GM19351 (cell line): ENCODE measurements around the gene NCAPD2.
A peak's percentile ranks its signal among the peaks of the same experiment; 100 is the strongest.
"Not testable (repeated sequence)": the region's sequence is repeated elsewhere in the genome, so short reads cannot be mapped to it uniquely, and the experiment has no call there.

ENCODE experiments used
- ATAC-seq: cut with Tn5 transposase; IDR thresholded peaks from one replicate; pipeline ENCODE4 v1.9.1; 2021; ENCODE audit warnings: mild to moderate bottlenecking, moderate library complexity; ENCODE audit not compliant: unreplicated experiment

The NCAPD2 gene

DNA sequence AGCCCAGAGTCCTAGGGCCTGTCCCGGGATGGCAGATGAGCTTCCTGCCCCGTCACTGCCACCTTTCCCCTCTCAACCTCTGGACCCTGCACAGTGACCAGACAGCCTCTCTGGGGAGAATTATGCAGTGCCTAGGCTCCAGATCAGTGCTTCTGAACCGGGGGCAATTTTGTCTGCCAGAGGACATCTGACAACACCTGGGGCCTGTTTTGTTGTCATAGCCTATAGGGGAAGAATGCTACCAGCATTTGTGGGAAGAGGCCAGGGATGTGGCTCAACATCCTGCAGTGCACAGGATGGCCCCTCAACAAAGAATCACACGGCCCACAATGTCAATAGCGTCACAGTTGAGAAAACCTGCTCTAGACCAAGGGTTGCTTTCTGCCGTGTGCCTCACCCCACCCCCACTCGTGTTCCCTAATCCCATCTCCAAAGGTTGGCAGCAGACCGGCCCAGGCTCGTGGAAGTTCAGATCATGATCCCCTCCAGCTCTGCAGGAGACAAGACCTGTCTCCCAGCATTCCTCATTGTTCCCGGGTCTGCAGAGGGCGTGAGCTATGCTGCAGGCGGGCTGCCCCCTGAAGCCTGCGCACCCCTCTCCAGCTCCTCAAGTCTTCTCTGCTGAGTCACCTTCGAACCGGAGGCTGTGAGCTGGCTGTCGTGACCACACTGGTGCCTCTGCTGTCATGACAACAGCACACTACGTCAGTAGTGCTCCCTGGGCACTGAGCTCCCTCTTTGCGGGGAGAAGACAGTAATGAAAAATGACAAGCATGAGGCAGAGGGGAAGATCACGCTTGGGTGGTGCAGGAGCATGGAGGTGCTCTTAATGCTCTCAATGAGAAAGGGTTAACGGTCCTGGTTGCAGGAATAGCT, 38.4 kb downstream of the NCAPD2 start:
- ATAC-seq, result peak; percentile 41

DNA sequence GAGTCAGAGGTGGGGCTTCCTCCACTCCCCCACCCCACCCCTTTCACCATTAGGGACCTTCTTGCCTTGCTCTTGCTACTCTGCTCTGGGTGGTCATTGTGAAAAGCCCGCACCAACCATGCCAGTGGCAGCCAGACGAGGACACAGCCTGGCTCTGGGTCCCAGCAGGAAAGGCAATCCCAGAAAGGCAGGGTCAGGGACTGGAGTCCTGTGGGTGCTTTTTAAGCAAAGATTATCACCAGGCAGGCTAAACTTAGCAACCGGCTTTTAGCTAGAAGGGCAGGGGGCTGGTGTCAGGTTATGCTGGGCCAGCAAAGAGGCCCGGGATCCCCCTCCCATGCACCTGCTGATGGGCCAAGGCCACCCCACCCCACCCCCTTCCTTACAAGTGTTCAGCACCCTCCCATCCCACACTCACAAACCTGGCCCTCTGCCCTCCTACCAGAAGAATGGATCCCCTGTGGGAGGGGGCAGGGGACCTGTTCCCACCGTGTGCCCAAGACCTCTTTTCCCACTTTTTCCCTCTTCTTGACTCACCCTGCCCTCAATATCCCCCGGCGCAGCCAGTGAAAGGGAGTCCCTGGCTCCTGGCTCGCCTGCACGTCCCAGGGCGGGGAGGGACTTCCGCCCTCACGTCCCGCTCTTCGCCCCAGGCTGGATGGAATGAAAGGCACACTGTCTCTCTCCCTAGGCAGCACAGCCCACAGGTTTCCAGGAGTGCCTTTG, 39.2 kb downstream of the NCAPD2 start:
- ATAC-seq, result peak; percentile 21

DNA sequence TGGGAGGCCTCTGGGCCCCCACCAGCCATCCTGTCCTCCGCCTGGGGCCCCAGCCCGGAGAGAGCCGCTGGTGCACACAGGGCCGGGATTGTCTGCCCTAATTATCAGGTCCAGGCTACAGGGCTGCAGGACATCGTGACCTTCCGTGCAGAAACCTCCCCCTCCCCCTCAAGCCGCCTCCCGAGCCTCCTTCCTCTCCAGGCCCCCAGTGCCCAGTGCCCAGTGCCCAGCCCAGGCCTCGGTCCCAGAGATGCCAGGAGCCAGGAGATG, 39.7 kb downstream of the NCAPD2 start:
- peak; percentile 12 for ATAC-seq

DNA sequence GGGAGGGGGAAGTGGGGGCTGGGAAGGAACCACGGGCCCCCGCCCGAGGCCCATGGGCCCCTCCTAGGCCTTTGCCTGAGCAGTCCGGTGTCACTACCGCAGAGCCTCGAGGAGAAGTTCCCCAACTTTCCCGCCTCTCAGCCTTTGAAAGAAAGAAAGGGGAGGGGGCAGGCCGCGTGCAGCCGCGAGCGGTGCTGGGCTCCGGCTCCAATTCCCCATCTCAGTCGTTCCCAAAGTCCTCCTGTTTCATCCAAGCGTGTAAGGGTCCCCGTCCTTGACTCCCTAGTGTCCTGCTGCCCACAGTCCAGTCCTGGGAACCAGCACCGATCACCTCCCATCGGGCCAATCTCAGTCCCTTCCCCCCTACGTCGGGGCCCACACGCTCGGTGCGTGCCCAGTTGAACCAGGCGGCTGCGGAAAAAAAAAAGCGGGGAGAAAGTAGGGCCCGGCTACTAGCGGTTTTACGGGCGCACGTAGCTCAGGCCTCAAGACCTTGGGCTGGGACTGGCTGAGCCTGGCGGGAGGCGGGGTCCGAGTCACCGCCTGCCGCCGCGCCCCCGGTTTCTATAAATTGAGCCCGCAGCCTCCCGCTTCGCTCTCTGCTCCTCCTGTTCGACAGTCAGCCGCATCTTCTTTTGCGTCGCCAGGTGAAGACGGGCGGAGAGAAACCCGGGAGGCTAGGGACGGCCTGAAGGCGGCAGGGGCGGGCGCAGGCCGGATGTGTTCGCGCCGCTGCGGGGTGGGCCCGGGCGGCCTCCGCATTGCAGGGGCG, 40.2 kb downstream of the NCAPD2 start, which contains the start of gene GAPDH:
TSS of gene GAPDH (plus strand) at position 595 of the 772 bp plus-strand sequence. CDS start 316 bp downstream, outside the sequence.
- peak; percentile 60 for ATAC-seq

DNA sequence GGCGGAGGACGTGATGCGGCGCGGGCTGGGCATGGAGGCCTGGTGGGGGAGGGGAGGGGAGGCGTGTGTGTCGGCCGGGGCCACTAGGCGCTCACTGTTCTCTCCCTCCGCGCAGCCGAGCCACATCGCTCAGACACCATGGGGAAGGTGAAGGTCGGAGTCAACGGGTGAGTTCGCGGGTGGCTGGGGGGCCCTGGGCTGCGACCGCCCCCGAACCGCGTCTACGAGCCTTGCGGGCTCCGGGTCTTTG, 40.7 kb downstream of the NCAPD2 start:
- no peak for ATAC-seq

DNA sequence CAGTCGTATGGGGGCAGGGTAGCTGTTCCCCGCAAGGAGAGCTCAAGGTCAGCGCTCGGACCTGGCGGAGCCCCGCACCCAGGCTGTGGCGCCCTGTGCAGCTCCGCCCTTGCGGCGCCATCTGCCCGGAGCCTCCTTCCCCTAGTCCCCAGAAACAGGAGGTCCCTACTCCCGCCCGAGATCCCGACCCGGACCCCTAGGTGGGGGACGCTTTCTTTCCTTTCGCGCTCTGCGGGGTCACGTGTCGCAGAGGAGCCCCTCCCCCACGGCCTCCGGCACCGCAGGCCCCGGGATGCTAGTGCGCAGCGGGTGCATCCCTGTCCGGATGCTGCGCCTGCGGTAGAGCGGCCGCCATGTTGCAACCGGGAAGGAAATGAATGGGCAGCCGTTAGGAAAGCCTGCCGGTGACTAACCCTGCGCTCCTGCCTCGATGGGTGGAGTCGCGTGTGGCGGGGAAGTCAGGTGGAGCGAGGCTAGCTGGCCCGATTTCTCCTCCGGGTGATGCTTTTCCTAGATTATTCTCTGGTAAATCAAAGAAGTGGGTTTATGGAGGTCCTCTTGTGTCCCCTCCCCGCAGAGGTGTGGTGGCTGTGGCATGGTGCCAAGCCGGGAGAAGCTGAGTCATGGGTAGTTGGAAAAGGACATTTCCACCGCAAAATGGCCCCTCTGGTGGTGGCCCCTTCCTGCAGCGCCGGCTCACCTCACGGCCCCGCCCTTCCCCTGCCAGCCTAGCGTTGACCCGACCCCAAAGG, 41.2 kb downstream of the NCAPD2 start:
- no peak for ATAC-seq

DNA sequence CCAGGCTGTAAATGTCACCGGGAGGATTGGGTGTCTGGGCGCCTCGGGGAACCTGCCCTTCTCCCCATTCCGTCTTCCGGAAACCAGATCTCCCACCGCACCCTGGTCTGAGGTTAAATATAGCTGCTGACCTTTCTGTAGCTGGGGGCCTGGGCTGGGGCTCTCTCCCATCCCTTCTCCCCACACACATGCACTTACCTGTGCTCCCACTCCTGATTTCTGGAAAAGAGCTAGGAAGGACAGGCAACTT, 41.7 kb downstream of the NCAPD2 start:
- ATAC-seq, result no peak

DNA sequence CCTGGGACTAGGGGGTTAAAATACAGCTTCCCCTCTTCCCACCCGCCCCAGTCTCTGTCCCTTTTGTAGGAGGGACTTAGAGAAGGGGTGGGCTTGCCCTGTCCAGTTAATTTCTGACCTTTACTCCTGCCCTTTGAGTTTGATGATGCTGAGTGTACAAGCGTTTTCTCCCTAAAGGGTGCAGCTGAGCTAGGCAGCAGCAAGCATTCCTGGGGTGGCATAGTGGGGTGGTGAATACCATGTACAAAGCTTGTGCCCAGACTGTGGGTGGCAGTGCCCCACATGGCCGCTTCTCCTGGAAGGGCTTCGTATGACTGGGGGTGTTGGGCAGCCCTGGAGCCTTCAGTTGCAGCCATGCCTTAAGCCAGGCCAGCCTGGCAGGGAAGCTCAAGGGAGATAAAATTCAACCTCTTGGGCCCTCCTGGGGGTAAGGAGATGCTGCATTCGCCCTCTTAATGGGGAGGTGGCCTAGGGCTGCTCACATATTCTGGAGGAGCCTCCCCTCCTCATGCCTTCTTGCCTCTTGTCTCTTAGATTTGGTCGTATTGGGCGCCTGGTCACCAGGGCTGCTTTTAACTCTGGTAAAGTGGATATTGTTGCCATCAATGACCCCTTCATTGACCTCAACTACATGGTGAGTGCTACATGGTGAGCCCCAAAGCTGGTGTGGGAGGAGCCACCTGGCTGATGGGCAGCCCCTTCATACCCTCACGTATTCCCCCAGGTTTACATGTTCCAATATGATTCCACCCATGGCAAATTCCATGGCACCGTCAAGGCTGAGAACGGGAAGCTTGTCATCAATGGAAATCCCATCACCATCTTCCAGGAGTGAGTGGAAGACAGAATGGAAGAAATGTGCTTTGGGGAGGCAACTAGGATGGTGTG, 42.3 kb downstream of the NCAPD2 start:
- ATAC-seq, result no peak

DNA sequence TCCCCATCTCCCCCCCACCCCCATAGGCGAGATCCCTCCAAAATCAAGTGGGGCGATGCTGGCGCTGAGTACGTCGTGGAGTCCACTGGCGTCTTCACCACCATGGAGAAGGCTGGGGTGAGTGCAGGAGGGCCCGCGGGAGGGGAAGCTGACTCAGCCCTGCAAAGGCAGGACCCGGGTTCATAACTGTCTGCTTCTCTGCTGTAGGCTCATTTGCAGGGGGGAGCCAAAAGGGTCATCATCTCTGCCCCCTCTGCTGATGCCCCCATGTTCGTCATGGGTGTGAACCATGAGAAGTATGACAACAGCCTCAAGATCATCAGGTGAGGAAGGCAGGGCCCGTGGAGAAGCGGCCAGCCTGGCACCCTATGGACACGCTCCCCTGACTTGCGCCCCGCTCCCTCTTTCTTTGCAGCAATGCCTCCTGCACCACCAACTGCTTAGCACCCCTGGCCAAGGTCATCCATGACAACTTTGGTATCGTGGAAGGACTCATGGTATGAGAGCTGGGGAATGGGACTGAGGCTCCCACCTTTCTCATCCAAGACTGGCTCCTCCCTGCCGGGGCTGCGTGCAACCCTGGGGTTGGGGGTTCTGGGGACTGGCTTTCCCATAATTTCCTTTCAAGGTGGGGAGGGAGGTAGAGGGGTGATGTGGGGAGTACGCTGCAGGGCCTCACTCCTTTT, 43.1 kb downstream of the NCAPD2 start:
- ATAC-seq, result no peak

DNA sequence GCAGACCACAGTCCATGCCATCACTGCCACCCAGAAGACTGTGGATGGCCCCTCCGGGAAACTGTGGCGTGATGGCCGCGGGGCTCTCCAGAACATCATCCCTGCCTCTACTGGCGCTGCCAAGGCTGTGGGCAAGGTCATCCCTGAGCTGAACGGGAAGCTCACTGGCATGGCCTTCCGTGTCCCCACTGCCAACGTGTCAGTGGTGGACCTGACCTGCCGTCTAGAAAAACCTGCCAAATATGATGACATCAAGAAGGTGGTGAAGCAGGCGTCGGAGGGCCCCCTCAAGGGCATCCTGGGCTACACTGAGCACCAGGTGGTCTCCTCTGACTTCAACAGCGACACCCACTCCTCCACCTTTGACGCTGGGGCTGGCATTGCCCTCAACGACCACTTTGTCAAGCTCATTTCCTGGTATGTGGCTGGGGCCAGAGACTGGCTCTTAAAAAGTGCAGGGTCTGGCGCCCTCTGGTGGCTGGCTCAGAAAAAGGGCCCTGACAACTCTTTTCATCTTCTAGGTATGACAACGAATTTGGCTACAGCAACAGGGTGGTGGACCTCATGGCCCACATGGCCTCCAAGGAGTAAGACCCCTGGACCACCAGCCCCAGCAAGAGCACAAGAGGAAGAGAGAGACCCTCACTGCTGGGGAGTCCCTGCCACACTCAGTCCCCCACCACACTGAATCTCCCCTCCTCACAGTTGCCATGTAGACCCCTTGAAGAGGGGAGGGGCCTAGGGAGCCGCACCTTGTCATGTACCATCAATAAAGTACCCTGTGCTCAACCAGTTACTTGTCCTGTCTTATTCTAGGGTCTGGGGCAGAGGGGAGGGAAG, 43.9 kb downstream of the NCAPD2 start:
- not testable (repeated sequence) for ATAC-seq

DNA sequence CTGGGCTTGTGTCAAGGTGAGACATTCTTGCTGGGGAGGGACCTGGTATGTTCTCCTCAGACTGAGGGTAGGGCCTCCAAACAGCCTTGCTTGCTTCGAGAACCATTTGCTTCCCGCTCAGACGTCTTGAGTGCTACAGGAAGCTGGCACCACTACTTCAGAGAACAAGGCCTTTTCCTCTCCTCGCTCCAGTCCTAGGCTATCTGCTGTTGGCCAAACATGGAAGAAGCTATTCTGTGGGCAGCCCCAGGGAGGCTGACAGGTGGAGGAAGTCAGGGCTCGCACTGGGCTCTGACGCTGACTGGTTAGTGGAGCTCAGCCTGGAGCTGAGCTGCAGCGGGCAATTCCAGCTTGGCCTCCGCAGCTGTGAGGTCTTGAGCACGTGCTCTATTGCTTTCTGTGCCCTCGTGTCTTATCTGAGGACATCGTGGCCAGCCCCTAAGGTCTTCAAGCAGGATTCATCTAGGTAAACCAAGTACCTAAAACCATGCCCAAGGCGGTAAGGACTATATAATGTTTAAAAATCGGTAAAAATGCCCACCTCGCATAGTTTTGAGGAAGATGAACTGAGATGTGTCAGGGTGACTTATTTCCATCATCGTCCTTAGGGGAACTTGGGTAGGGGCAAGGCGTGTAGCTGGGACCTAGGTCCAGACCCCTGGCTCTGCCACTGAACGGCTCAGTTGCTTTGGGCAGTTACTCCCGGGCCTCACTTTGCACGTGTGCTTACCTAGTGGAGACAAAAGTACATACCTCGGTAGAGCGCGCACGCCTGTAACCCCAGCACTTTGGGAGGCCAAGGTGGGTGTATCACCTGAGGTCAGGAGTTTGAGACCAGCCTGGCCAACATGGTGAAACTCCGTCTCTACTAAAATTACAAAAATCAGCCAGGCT, 44.8 kb downstream of the NCAPD2 start:
- no peak for ATAC-seq

DNA sequence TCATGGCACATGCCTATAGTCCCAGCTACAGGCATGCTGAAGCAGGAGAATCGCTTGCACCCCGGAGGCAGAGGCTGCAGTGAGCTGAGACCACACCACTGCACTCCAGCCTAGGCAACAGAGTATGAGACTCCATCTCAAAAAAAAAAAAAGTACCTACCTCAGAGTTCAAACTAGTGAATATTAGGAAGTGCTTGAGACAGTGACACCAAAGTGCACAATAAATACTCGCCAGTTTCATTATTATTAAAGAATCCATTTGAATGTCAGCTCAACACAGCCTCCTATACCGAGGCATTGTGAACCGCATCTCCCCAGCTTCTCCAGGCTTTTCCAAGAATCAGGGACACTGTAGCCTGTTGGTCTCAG, 45.4 kb downstream of the NCAPD2 start:
- no peak for ATAC-seq

DNA sequence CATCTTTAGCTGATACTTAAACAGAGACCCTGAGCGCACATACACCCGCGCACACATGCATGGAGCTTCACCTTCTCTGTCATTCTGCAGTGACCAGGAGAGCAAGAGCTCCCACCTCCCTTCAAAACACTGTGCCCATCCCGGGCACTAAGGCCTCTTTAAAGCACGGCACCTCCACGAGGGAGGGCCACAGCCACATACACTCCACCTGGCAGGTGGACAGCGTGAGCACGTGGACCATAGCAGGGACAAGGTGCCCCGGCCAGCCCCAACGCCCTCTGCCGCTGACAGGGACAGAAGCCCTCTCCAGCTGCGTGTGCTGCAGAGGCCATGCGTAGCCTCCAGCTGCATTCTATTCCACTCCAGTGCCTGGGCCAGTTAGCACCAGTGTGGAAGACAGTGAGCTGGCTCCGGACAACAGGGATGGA, 45.8 kb downstream of the NCAPD2 start:
- no peak for ATAC-seq

DNA sequence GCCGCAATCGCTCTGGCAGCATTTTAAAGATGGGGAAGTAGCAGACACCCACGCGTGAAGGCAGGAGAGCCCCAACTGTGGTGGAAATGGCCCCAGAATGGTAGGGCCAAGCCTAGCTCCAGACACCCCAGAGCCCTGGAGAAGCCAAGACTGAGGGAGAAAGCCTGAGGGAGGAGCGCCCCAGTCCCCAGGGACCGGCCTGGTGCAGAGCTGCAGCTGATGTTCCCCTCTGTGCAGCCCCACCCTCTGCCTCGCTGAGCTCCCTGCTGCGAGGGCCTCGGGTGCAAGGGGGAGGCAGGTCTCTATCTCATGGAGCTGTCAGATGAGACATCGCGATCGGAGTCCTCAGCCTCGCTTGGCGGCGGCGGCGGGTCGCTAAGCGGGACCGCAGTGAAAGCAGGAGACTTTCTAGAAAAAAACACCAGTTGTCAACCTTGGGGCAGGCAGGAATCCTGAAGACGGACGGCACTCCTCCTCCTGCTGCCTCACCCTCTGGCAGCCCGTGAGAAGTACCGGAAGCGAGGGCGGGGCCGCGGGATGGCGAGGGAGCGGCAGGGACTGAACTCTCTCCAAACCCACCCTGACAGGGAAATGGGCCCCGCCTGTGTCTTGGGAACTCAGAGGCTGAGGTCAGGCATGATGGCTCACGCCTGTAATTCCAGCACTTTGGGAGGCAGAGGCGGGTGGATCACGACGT, 46.4 kb downstream of the NCAPD2 start:
- ATAC-seq, result no peak

DNA sequence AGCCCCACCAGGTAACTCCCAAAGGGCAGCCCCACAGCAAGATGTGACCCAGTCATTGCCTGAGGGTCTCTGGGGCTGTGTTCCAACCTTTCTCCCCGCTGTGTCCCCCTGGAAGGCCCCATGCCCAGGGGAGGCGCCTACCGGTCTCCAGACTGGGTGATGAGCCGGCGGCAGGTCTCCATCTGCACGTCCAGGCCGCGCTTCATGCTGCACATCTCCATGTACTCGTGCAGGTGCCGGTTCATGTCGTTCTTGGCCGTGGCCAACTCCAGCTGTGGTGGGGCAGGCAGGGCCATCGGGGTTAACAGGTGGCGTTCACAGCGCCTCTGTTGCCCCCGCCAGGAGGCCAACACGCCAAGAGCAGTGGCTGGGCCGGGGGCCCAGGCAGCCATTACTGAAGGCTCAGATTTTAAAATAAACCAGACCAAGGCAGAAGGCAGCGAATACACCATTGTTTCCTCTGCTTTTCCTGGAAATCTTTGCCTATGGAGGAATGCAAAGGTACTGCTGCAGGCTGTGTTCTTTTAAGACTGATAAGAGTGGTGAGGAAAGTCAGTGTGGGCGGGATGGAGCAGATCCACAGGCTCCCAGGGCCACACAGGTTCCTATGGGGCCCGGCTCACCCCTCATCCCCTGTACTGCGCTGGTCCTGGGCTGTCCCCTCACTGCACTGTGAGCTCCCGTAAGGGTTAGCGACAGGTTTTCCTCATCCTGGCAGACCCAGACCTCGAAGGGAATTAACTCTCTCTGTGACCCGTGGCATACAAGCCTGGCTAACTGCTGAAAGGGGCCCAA, 47.7 kb downstream of the NCAPD2 start:
- ATAC-seq, result no peak

DNA sequence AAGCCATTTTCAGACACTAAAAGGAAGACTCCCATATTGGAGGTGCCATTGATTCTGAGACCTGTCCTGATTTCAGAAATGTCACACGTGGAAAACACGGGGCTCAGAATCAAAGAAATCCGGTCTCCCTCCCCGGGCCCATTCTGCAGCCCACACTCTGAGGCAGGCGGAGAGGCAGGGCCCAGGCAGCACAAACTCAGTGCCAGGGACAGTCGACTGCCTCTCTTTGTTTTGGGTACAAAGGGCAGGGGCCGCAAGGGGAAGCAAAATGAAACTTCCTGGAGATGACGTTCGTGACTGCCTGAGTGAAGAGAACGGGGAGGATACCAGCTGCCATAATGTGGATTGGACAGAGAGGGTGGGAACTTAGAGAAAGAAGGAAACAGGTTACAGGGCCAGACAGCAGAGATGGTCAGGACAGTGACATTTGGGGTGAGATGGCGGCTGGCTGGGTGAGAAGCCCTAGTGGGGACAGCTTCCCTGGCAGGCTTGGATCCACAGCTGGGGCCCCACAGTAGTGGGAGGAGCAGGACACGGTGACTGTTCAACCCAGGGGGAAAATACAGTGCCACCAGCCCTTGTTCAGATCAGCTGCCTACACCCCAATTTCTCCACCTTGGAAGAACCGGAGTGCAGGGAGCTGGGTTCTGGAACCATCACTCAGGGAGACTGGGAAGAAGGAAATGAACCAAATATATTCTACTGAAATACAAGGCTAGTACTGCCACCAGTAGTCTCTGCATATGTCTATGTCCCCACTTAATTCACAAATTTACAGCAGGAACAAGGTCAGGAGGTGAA, 48.5 kb downstream of the NCAPD2 start:
- no peak for ATAC-seq
